NCI-H1105 treated with DMSO at 0.1 percent for 48 hours (cell line): ENCODE results near the gene HAO2.

Experiments
- DNase-seq: peaks from one replicate; lab custom pipeline; 2025; lab: John Stamatoyannopoulos, UW

Gene HAO2

GRCh38 chr1:119440721-119441307, 72.2 kb downstream of the HAO2 start:
- DNase-seq, result no peak

- no peak for DNase-seq
Measured at GRCh38 chr1:119442756-119443155, 74.2 kb downstream of the HAO2 start.
